Ishikawa (cell line): ENCODE data around the gene RPL19.

Experiments used
- CREB1 ChIP-seq: IDR thresholded peaks from 2 replicates; pipeline ENCODE4 v1.6.1; 2012; ENCODE audit warnings: low read depth
- EP300 ChIP-seq: IDR thresholded peaks from 2 replicates; pipeline ENCODE4 v1.6.1; 2012; ENCODE audit warnings: borderline replicate concordance
- FOXM1 ChIP-seq: IDR thresholded peaks from 2 replicates; pipeline ENCODE4 v1.6.1; 2012; ENCODE audit warnings: low read depth, borderline replicate concordance
- RAD21 ChIP-seq: IDR thresholded peaks from 2 replicates; pipeline ENCODE4 v1.6.1; 2012; ENCODE audit warnings: low read depth
- TAF1 ChIP-seq: IDR thresholded peaks from 2 replicates; pipeline ENCODE4 v1.6.1; 2012; ENCODE audit warnings: low read depth, mild to moderate bottlenecking
- ZBTB7A ChIP-seq: IDR thresholded peaks from 2 replicates; pipeline ENCODE4 v1.6.1; 2012; ENCODE audit warnings: low read depth
- TF ChIP-seq, protein P1 (sequence below): IDR thresholded peaks from 2 replicates; pipeline ENCODE4 v1.6.1; 2012

DNA sequence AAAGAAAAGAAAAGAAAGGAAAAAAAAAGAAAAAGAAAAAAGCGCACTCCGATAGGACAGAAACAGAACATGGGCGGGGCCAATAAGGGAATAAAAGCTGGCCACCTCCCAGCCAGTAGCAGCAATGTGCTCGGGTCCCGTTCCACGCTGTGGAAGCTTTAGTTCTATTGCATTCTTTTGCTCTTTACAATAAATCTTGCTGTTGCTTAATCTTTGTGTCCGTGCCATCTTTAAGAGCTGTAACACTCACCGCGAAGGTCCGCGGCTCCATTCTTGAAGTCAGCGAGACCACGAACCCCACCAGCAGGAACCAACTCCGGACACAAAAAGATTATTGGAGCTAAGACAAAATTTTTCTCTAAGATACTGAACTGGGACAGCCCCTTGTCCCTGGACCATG, 31.0 kb upstream of the RPL19 start:
- TF ChIP-seq ZBTB7A (no peak), TAF1 (no peak), RAD21 (no peak), EP300 (no peak), CREB1 (no peak), FOXM1 (no peak)
- TF ChIP-seq, protein P1, sequence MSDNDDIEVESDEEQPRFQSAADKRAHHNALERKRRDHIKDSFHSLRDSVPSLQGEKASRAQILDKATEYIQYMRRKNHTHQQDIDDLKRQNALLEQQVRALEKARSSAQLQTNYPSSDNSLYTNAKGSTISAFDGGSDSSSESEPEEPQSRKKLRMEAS, result no peak
